IMR-90 (cell line): ENCODE data around the gene NEK6. TPM values are rescaled to one million over a fixed set of nuclear protein-coding genes. Genes with fewer than 3 reads are reported as not detected.

Experiments
- BHLHE40 ChIP-seq: fragments of 150-350 bp; IDR thresholded peaks from 2 replicates; pipeline ENCODE4 v1.6.1; 2016; ENCODE audit warnings: mild to moderate bottlenecking, low read depth, low read length
- CEBPB ChIP-seq: IDR thresholded peaks from 2 replicates; pipeline ENCODE4 v1.6.1; 2012; ENCODE audit warnings: low read depth, low read length, improper control_type of control experiment
- CHD1 ChIP-seq: IDR thresholded peaks from 2 replicates; pipeline ENCODE4 v1.6.1; 2012; ENCODE audit warnings: low read depth, low read length, improper control_type of control experiment
- MXI1 ChIP-seq: IDR thresholded peaks from 2 replicates; pipeline ENCODE4 v1.6.1; 2012; ENCODE audit warnings: low read depth, mild to moderate bottlenecking, low read length, moderate library complexity, borderline replicate concordance
- RCOR1 ChIP-seq: IDR thresholded peaks from 2 replicates; pipeline ENCODE4 v1.6.1; 2012; ENCODE audit warnings: mild to moderate bottlenecking, low read length, improper control_type of control experiment; ENCODE audit not compliant: insufficient replicate concordance
- polyA plus RNA-seq, 3 experiments: library from polyadenylated mRNA; depleted of rRNA; stranded (reverse); fragments of >200 nt; gene quantifications; 2 replicates each; pipeline ENCODE4 v1.2.3, GENCODE V29; 2012; ENCODE audit warnings: low replicate concordance in 1 of 3
- total RNA-seq: library from RNA; depleted of rRNA; stranded (reverse); fragments of >200 nt; gene quantifications from 2 replicates; pipeline ENCODE4 v1.2.3, GENCODE V29; 2012
- TF ChIP-seq, protein P1 (sequence below): conservative IDR thresholded peaks from 2 replicates; pipeline ENCODE4 v1.5.1; 2012; ENCODE audit warnings: mild to moderate bottlenecking, low read depth, low read length, improper control_type of control experiment

Gene NEK6
- total and polyA plus RNA-seq, 2 of the 4 experiments (the other 2 are of a cell fraction): 79.9 to 112 TPM

DNA sequence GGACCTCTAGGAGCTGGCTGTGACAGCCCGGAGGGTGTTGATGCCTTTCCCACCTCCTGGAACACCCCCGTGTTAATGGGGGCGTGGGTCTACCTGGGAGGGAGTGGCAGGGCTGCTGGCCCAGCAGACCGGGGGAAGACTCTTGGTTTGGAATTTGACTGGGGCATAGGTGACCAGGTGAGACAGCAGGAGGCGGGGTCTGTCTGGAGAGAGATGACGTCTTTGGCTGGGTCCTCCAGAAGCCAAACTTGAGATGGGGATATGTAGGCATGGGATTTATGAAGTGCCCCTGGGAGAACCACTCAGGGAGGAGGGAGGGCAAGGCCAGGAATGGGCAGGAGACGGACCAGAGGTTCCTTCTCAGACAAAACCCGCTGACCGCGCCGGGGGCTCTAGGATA is 42.6 kb downstream of the NEK6 start (continued):
- TF ChIP-seq, protein P1, sequence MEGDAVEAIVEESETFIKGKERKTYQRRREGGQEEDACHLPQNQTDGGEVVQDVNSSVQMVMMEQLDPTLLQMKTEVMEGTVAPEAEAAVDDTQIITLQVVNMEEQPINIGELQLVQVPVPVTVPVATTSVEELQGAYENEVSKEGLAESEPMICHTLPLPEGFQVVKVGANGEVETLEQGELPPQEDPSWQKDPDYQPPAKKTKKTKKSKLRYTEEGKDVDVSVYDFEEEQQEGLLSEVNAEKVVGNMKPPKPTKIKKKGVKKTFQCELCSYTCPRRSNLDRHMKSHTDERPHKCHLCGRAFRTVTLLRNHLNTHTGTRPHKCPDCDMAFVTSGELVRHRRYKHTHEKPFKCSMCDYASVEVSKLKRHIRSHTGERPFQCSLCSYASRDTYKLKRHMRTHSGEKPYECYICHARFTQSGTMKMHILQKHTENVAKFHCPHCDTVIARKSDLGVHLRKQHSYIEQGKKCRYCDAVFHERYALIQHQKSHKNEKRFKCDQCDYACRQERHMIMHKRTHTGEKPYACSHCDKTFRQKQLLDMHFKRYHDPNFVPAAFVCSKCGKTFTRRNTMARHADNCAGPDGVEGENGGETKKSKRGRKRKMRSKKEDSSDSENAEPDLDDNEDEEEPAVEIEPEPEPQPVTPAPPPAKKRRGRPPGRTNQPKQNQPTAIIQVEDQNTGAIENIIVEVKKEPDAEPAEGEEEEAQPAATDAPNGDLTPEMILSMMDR: no peak
- TF ChIP-seq RCOR1: no peak
- no peak for TF ChIP-seq MXI1
- no peak for TF ChIP-seq CHD1
- no peak for TF ChIP-seq BHLHE40
- no peak for TF ChIP-seq CEBPB
